HG03442 (cell line): Measurements from ENCODE around the gene TBC1D19.
"Not testable (repeated sequence)": the region's sequence is repeated elsewhere in the genome, so short reads cannot be mapped to it uniquely, and the experiment has no call there.

Source experiments
- ATAC-seq: cut with Tn5 transposase; IDR thresholded peaks from one replicate; pipeline ENCODE4 v1.9.1; 2021; ENCODE audit warnings: mild to moderate bottlenecking, moderate library complexity; ENCODE audit not compliant: unreplicated experiment

The TBC1D19 gene

GRCh38 chr4:26679040-26679695 is 95.3 kb downstream of the TBC1D19 start:
- ATAC-seq, result not testable (repeated sequence)

GRCh38 chr4:26682436-26682835 is 98.6 kb downstream of the TBC1D19 start:
- ATAC-seq, result no peak

GRCh38 chr4:26685250-26685649 is 101.4 kb downstream of the TBC1D19 start:
- no peak for ATAC-seq

GRCh38 chr4:26687728-26688127 is 103.8 kb downstream of the TBC1D19 start:
- ATAC-seq, result no peak

- no peak for ATAC-seq
These were observed 106.6 kb downstream of the TBC1D19 start for GRCh38 chr4:26690506-26690905.

GRCh38 chr4:26692014-26692726 is 108.3 kb downstream of the TBC1D19 start:
- ATAC-seq, result no peak

- not testable (repeated sequence) for ATAC-seq
These were observed 110.2 kb downstream of the TBC1D19 start for GRCh38 chr4:26694131-26694530.

- no peak for ATAC-seq
These were observed 116.2 kb downstream of the TBC1D19 start for GRCh38 chr4:26700110-26700509.

GRCh38 chr4:26701095-26701494 is 117.2 kb downstream of the TBC1D19 start:
- ATAC-seq, result no peak

GRCh38 chr4:26701786-26702227 is 117.9 kb downstream of the TBC1D19 start:
- ATAC-seq, result no peak

- ATAC-seq, result no peak
These were observed 123.5 kb downstream of the TBC1D19 start for GRCh38 chr4:26707342-26707741.

- no peak for ATAC-seq
These were observed 125.4 kb downstream of the TBC1D19 start for GRCh38 chr4:26709246-26709645.

- ATAC-seq, result no peak
These were observed 129.8 kb downstream of the TBC1D19 start for GRCh38 chr4:26713563-26714151.

- no peak for ATAC-seq
These were observed 131.9 kb downstream of the TBC1D19 start for GRCh38 chr4:26715636-26716242.

GRCh38 chr4:26717332-26717731 is 133.4 kb downstream of the TBC1D19 start:
- ATAC-seq, result no peak

GRCh38 chr4:26719954-26720552 is 136.2 kb downstream of the TBC1D19 start:
- no peak for ATAC-seq

GRCh38 chr4:26721685-26722084 is 137.8 kb downstream of the TBC1D19 start:
- ATAC-seq, result no peak

GRCh38 chr4:26723216-26723615 is 139.3 kb downstream of the TBC1D19 start:
- peak; percentile 98 for ATAC-seq

GRCh38 chr4:26724534-26724933 is 140.7 kb downstream of the TBC1D19 start:
- ATAC-seq, result no peak

- no peak for ATAC-seq
These were observed 142.9 kb downstream of the TBC1D19 start for GRCh38 chr4:26726655-26727387.

- no peak for ATAC-seq
These were observed 144.0 kb downstream of the TBC1D19 start for GRCh38 chr4:26727844-26728243.
